Measurements from ENCODE around the gene RGS4. TPM values are rescaled to one million over a fixed set of nuclear protein-coding genes. Genes with fewer than 3 reads are reported as not detected.

RGS4 gene
- total RNA-seq, 3 donors from 2014 or later, result 0.46 to 11.1 (median 1.5) TPM

- Histone ChIP-seq H3K9me3 (no peaks in the 10 kb centered on the region), H3K4me1 (ENCODE audit: low read depth) (no peaks in the 10 kb centered on the region), H3K36me3 (ENCODE audit: low read depth) (no peaks in the 10 kb centered on the region), H3K4me3 (no peak overlapping the region)
- intact Hi-C loops (cut with DNase I, micrococcal nuclease), result no loop called here
- no peak for TF ChIP-seq CTCF (IDR thresholded peaks at IDR 0.05)
- ATAC-seq, result no peak
- DNase-seq, result no peak
Measured at GRCh38 chr1:163120372-163120771, 51.2 kb downstream of the RGS4 start.

GRCh38 chr1:163124812-163125211 is 55.7 kb downstream of the RGS4 start:
- DNase-seq (no peak), ATAC-seq (no peak)
- TF ChIP-seq CTCF (IDR thresholded peaks at IDR 0.05), result no peak
- no peak overlapping the region for H3K4me3 ChIP-seq
- H3K36me3 ChIP-seq (ENCODE audit: low read depth), result no peaks in the 10 kb centered on the region
- no peaks in the 10 kb centered on the region for H3K4me1 ChIP-seq (ENCODE audit: low read depth)
- intact Hi-C loops (cut with DNase I, micrococcal nuclease), result no loop called here
- no peaks in the 10 kb centered on the region for H3K9me3 ChIP-seq

Other genes starting within 250 kb of the RGS4 start
- not detected for gene CCDC190, start 208.2 kb upstream of the RGS4 start, total RNA-seq
- 100 to 1,000 TPM in 1 of 3 donors, 10 to 100 TPM in 2; 22.0 to 156 (median 23.4) TPM for gene RGS5, start 133.6 kb downstream of the RGS4 start, total RNA-seq